ENCODE results near the gene C1orf35.

Gene C1orf35

DNA sequence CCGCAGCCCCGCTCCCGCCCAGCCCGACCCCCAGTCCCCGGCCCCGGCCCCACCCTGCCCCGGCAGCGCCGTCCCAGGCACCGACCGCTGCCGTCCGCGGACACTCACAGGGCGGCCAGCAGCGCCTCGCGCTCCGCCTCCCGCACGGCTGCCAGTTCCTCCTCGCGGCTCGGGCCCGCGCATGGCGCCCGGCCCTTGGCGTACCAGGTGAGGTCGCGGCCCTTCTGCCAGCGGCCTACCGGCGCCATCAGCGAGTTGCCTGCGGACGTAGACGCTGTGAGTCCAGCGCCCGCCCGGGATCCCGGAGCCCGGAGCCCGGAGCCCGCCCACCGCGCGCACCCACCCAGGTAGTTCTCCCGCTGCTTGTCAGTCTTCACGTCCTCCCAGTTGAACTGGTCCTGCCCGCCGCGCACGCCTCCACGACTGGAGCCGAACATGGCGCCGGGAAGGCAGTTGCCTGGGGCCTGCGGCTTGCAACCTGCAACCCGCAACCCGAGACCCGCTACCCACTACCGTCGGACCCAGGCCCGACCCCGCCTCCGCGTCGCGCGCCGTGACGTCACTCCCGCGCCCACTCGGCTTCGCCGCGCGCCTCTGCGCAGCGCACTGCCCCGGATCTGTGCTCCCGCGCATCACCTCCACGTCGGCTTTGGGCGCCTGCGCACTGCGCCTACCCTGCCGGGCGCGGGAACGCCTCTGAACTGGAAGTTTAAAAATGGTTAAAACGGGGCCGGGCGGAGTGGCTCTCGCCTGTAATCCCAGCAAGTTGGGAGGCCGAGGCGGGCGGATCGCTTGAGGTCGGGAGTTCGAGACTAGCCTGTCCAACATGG lies at the start of gene C1orf35:
Gene C1orf35, minus strand, starts transcription at position 535 of the 830 bp plus-strand sequence. Its CDS starts 98 bp downstream, at position 437.
- no peak for TF ChIP-seq CTCF (IDR thresholded peaks at IDR 0.05; ENCODE audit: control insufficient read depth, extremely low read depth, insufficient read depth)
- DNase-seq (ENCODE audit: low read depth) = peak; percentile 73
- peak within 1 kb of the TSS; percentile 87 for H3K4me3 ChIP-seq (ENCODE audit: low read depth, low read length)

GRCh38 chr1:228152918-228153258 lies 49.8 kb upstream of the C1orf35 start:
- no peak for TF ChIP-seq CTCF (IDR thresholded peaks at IDR 0.05; ENCODE audit: control insufficient read depth, extremely low read depth, insufficient read depth)
- no peak for DNase-seq (ENCODE audit: low read depth)
- no peak overlapping the region for H3K4me3 ChIP-seq (ENCODE audit: low read depth, low read length)

DNA sequence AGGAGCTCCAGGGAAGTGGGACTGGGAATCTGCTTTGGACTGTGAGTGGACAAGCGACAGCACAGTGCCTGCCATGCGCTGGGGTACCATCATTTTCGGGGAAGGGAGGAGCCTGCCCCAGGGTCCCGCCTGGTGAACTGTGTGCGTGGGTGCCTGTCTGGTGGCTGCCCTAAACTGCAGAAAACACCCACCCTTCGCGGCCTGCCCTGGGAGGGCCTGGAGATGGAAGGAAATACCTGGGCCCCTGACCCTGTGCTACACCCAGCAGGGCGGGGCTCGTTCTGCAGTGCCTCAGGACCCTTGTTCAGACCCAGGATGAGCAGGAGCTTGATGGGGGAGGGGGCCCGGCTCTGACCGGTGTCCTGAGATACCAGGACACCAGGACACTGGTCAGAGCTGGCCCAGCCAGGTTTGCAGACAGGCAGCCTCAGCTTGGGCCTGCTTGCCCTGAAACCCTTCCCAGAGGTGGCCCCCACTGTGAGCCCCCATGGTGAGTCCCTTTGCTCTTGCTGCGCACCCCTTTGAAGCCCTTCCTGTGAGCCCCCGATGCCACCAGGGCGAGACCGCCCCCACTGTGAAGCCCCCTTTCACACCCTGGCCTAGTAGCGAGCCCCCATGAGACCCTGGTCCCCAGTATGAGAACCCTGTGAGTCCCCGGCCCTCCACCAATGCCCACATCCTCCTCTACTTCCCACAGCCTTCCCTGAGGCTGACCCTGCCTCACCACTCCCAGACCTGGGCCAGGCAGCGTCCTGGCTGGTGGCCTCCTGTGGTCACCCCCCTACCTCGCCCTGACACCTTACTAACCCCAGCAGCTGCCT lies 49.2 kb upstream of the C1orf35 start:
- H3K4me3 ChIP-seq (ENCODE audit: low read depth, low read length) = no peak overlapping the region
- TF ChIP-seq CTCF (IDR thresholded peaks at IDR 0.05; ENCODE audit: control insufficient read depth, extremely low read depth, insufficient read depth) = no peak
- no peak for DNase-seq (ENCODE audit: low read depth)

DNA sequence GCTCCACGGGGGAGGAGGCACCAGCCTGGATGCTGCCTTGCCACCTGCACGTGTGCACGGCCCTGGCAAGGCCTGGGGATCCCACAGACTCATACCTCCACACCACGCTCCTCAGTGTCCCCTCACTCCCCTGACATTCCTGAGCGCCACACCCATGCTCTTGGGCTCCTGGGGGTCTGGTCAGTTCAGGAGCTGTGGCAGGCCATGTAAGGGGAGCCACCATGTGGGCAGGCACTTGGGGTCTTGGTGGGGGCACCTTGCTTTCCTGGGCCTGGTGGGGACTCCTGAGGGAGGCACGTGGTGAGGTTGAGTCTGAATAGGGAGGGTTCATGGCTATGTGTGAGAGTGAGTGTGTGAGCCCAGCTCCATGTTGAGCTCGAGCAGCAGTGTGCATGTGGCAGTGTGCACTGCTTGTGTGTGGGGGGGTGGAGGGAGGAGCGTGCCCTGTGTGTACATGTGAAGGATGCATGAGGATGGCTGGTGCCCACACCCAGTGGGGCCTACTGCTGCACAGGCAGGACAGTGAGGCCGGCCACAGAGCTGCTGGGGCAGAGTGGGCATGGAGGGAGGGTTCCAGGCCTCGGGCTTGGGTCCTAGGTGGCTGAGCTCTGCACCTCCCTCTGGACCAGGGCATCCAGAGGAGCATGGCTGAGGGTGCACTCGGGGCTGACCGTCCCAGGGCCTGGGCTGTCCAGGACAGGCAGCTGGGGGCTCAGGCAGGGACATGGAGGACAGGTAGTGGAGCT lies 48.2 kb upstream of the C1orf35 start:
- TF ChIP-seq CTCF (IDR thresholded peaks at IDR 0.05; ENCODE audit: control insufficient read depth, extremely low read depth, insufficient read depth) = no peak
- DNase-seq (ENCODE audit: low read depth) = no peak
- no peak overlapping the region for H3K4me3 ChIP-seq (ENCODE audit: low read depth, low read length)

GRCh38 chr1:228150461-228151179 lies 47.5 kb upstream of the C1orf35 start:
- no peak overlapping the region for H3K4me3 ChIP-seq (ENCODE audit: low read depth, low read length)
- TF ChIP-seq CTCF (IDR thresholded peaks at IDR 0.05; ENCODE audit: control insufficient read depth, extremely low read depth, insufficient read depth) = no peak
- no peak for DNase-seq (ENCODE audit: low read depth)

DNA sequence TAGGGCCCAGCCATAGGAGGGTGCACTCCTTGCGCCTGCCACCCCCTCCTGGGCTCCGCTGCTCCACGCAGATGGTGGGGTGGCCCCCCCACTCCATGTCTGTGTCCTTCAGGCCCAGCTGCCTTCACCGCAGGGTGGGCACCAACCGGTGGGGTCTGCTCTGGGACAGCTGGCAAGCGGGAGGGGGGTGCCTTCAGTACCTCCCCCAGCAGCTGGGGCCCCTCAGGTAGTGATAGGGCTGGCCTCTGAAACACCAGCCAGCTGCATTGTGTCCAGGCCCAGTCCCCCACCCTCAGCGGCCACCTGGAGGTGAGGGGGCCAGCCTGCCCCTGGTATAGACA lies 47.0 kb upstream of the C1orf35 start:
- TF ChIP-seq CTCF (IDR thresholded peaks at IDR 0.05; ENCODE audit: control insufficient read depth, extremely low read depth, insufficient read depth) = no peak
- no peak for DNase-seq (ENCODE audit: low read depth)
- H3K4me3 ChIP-seq (ENCODE audit: low read depth, low read length) = no peak overlapping the region

Measured in LNCaP clone FGC (cell line).